Measurements from ENCODE around the gene ATP11A.

DNA sequence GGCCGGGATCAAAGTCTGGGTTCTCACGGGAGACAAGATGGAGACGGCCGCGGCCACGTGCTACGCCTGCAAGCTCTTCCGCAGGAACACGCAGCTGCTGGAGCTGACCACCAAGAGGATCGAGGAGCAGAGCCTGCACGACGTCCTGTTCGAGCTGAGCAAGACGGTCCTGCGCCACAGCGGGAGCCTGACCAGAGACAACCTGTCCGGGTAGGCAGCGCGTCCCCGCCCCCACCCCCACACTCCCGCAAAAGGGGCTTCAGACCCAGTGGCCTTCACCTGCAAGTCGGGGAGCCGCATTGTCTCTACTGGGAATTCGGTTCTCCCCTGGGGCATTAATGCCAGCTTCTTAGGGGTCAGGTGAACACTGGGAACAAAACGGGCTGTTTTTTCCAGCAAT lies 164.5 kb downstream of the ATP11A start:
- TF ChIP-seq EZH2 (IDR thresholded peaks at IDR 0.05) (no peak), POLR2AphosphoS5 (IDR thresholded peaks at IDR 0.05; ENCODE audit: borderline replicate concordance, low read depth, low read length) (no peak)
